DMS79 treated with DMSO at 0.1 percent for 48 hours (cell line): ENCODE measurements around the gene HSPB6.

Source experiments
- DNase-seq: peaks from one replicate; lab custom pipeline; 2025; lab: John Stamatoyannopoulos, UW

The HSPB6 gene

GRCh38 chr19:35764432-35765315 is 7.8 kb upstream of the HSPB6 start:
- DNase-seq, result no peak

- DNase-seq, result no peak
Observed at GRCh38 chr19:35760711-35761349, 4.0 kb upstream of the HSPB6 start.

- no peak for DNase-seq
Observed at GRCh38 chr19:35759697-35760096, 2.9 kb upstream of the HSPB6 start.

- peak; percentile 98 for DNase-seq
Observed at GRCh38 chr19:35757749-35758608, 1.1 kb upstream of the HSPB6 start, which contains the start of gene PROSER3. Gene PROSER3 (plus strand): TSS chr19:35758176. CDS start chr19:35758216, 40 bp downstream.

GRCh38 chr19:35757231-35757748 is 461 bp upstream of the HSPB6 start:
- DNase-seq, result no peak

GRCh38 chr19:35755550-35756376 is 1.1 kb downstream of the HSPB6 start:
- DNase-seq, result no peak

- DNase-seq, result no peak
Observed at GRCh38 chr19:35755131-35755549, 1.7 kb downstream of the HSPB6 start.

GRCh38 chr19:35754370-35755130 is 2.3 kb downstream of the HSPB6 start:
- DNase-seq, result no peak

GRCh38 chr19:35753634-35754369 is 3.0 kb downstream of the HSPB6 start:
- DNase-seq, result no peak

GRCh38 chr19:35752746-35753350 is 4.0 kb downstream of the HSPB6 start:
- DNase-seq, result no peak

- no peak for DNase-seq
Observed at GRCh38 chr19:35751839-35752745, 4.7 kb downstream of the HSPB6 start.

GRCh38 chr19:35750167-35750566 is 6.7 kb downstream of the HSPB6 start:
- no peak for DNase-seq

- peak; percentile 98 for DNase-seq
Observed at GRCh38 chr19:35748106-35749020, 8.5 kb downstream of the HSPB6 start, which contains the start of gene LIN37. Gene LIN37 (plus strand): TSS chr19:35748576. CDS start chr19:35748725, 149 bp downstream.

- DNase-seq, result no peak
Observed at GRCh38 chr19:35746531-35746930, 10.3 kb downstream of the HSPB6 start.

- no peak for DNase-seq
Observed at GRCh38 chr19:35746087-35746462, 10.8 kb downstream of the HSPB6 start.

GRCh38 chr19:35745328-35746086 is 11.3 kb downstream of the HSPB6 start, which contains the start of the genes PSENEN and U2AF1L4:
Gene PSENEN (plus strand): TSS chr19:35745651. CDS start chr19:35745931, 280 bp downstream.
Gene U2AF1L4 (minus strand): TSS chr19:35745418. CDS start chr19:35745391, 27 bp downstream.
- DNase-seq, result peak; percentile 96
